Astrocyte of the cerebellum (primary cell): ENCODE data around the gene SPTBN5.

Experiments
- DNase-seq: peaks from one replicate; pipeline ENCODE4 v3.0.0-alpha.2; 2011; ENCODE audit warnings: low read depth
- H3K4me3 ChIP-seq: 2 replicates; pipeline ENCODE4 v1.5.1; 2011; ENCODE audit warnings: mild to moderate bottlenecking, low read depth, low read length, moderate library complexity
- in situ Hi-C: cut with HindIII; loops from 2 replicates; pipeline ENCODE4 v1.10.0; 2017; ENCODE audit warnings: low sequenced_read_pairs
- TF ChIP-seq, protein P1 (sequence below): IDR thresholded peaks from 2 replicates; pipeline ENCODE4 v1.5.1; 2012; ENCODE audit warnings: low read length, low read depth, moderate library complexity, mild to moderate bottlenecking; ENCODE audit errors: missing control alignments

Gene SPTBN5

GRCh38 chr15:41932511-41933289, 38.8 kb upstream of the SPTBN5 start:
- H3K4me3 ChIP-seq, result no peak overlapping the region
- TF ChIP-seq, protein P1, sequence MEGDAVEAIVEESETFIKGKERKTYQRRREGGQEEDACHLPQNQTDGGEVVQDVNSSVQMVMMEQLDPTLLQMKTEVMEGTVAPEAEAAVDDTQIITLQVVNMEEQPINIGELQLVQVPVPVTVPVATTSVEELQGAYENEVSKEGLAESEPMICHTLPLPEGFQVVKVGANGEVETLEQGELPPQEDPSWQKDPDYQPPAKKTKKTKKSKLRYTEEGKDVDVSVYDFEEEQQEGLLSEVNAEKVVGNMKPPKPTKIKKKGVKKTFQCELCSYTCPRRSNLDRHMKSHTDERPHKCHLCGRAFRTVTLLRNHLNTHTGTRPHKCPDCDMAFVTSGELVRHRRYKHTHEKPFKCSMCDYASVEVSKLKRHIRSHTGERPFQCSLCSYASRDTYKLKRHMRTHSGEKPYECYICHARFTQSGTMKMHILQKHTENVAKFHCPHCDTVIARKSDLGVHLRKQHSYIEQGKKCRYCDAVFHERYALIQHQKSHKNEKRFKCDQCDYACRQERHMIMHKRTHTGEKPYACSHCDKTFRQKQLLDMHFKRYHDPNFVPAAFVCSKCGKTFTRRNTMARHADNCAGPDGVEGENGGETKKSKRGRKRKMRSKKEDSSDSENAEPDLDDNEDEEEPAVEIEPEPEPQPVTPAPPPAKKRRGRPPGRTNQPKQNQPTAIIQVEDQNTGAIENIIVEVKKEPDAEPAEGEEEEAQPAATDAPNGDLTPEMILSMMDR, result no peak
- DNase-seq, result no peak
- in situ Hi-C loops, result no loop called here

- TF ChIP-seq, protein P1, result no peak
- no peak overlapping the region for H3K4me3 ChIP-seq
- DNase-seq, result no peak
- in situ Hi-C loops, result no loop called here
These were observed 38.2 kb upstream of the SPTBN5 start for GRCh38 chr15:41932101-41932500.

DNA sequence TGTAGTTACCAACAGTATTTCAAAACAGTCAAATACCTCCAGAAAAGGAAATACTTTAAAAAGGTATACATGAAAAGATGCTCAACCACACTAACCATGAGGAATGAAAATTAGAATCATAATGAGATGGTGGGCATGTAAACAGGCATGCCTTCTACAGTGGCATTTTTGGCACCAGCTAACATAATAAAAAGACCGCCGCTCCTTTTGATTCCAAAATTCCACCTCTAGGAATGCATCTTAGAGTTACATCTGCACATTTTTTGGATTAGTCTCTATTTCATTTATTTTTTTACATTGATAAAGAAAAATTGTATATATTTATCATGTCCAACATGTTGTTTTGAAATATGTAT, 37.0 kb upstream of the SPTBN5 start:
- no peak for DNase-seq
- TF ChIP-seq, protein P1, result no peak
- no peak overlapping the region for H3K4me3 ChIP-seq
- in situ Hi-C loops, result no loop called here

DNA sequence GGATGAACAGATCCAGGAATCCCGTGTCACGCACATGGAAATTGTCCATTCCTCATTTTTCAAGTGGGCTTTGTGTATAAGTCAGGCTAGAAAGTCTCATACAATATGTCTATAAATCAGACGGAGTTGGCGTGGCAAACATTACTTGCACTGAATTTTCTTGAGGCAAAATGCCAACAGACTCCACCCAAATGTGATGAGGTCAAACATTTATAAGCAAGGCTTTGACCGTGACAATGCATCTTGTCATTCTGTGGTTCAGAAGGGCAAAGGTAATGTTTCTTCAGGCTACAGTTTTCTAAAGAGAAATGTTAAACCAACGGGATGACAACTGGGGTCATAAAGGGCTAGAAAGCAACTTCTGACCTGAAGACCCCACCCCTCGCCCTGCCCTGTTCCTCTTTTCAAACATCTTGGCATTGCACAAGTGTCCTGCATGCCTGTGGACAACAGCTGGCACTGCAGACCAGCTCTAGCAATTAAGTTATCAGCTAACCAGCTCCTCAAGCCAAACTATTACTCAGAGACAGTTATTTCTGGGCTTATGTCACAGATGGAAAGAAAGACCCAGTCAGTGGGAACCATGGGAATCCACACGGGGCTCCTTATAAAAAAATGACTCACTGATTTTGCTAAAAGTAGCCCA, 36.5 kb upstream of the SPTBN5 start:
- in situ Hi-C loops, result no loop called here
- TF ChIP-seq, protein P1, result no peak
- DNase-seq, result peak; percentile 94
- H3K4me3 ChIP-seq, result no peak overlapping the region

DNA sequence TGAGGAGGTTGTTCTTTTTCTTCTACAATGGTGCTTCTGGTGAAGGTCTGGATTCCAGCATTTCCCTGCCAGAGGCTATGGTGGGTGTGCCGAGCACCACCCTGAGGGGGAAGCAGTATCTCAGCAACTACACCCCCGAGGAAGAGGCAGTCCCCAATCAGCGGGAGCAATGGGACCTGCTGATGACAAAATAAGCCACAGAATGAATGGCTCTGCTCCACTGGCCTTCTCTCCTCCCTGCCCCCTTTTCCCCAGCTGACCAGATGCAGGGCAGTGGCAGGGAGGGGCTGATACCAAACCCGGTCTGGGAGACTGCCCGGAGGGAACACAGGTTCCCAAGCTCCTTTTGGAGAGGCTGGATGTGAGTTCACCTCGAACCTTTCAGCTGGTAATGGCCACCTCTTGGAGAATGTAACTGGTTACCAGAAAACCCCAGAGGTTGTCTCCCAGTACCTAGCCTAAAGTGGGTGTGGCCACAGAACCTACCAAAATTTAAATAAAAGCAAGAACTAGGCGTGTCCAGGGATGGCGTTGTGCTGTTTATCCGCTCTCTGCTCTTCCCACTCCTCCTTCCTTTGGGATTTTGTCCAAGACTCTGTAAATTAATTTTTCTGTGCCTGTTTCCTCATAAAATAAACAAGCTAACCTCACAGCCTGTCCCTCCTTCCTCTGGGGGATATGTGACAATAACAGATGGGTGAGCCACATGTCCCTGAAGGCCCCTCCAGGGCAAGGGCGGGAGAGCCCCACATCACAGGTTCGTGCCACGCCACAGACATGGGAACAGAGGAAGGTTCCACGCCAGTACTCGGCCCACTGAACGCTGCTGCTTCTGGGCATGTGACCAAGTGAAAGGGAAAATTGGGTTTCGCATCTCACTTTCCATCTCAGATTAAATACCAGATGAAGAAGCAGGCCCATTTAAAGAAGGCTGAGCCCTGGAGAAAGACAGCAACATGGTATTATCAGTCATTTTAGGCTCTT, 35.1 kb upstream of the SPTBN5 start:
- in situ Hi-C loops, result no loop called here
- TF ChIP-seq, protein P1, result no peak
- no peak for DNase-seq
- H3K4me3 ChIP-seq, result no peak overlapping the region

DNA sequence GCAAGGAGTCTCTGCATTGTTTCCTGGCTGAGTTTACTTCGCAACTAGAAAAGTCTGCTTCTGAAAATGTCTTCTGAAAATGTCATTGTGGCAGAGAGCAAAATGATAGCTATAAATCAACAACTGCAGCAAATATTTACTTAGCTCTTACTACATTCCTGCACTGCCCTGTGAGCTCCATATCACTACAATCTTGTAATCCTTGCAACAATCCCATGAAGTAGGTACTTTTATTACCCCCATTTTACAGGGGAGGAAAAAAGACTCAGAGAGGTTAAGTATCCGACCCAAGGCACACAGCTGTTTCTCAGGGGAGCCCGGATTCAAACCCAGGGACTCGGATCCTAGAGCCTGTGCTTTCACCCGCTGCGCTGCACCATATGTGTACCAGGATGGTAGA, 34.2 kb upstream of the SPTBN5 start:
- in situ Hi-C loops, result no loop called here
- H3K4me3 ChIP-seq, result no peak overlapping the region
- DNase-seq, result no peak
- TF ChIP-seq, protein P1, result no peak
